ENCODE results near the gene FTO.

The FTO gene

GRCh38 chr16:54169112-54169511 is 465.2 kb downstream of the FTO start:
- in situ Hi-C loops (cut with HindIII; ENCODE audit: low pct_ligation_motif_present, low sequenced_read_pairs) = no loop called here
- Histone ChIP-seq H3K27me3 (replicated peaks) (peaks cover 12% of the 10 kb centered on the region), H3K4me3 (ENCODE audit: low read depth, low read length) (no peak overlapping the region), H3K27ac (no peak overlapping the region), H3K36me3 (replicated peaks) (no peaks in the 10 kb centered on the region)
- TF ChIP-seq, protein P1, sequence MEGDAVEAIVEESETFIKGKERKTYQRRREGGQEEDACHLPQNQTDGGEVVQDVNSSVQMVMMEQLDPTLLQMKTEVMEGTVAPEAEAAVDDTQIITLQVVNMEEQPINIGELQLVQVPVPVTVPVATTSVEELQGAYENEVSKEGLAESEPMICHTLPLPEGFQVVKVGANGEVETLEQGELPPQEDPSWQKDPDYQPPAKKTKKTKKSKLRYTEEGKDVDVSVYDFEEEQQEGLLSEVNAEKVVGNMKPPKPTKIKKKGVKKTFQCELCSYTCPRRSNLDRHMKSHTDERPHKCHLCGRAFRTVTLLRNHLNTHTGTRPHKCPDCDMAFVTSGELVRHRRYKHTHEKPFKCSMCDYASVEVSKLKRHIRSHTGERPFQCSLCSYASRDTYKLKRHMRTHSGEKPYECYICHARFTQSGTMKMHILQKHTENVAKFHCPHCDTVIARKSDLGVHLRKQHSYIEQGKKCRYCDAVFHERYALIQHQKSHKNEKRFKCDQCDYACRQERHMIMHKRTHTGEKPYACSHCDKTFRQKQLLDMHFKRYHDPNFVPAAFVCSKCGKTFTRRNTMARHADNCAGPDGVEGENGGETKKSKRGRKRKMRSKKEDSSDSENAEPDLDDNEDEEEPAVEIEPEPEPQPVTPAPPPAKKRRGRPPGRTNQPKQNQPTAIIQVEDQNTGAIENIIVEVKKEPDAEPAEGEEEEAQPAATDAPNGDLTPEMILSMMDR (IDR thresholded peaks at IDR 0.05; ENCODE audit: low read depth, low read length, missing control alignments) = no peak
- DNase-seq = no peak

- peak; percentile 73 for DNase-seq
- in situ Hi-C loops (cut with HindIII; ENCODE audit: low pct_ligation_motif_present, low sequenced_read_pairs) = no loop called here
- Histone ChIP-seq H3K27ac (no peak overlapping the region), H3K36me3 (replicated peaks) (no peaks in the 10 kb centered on the region), H3K27me3 (replicated peaks) (peaks cover 12% of the 10 kb centered on the region), H3K4me3 (ENCODE audit: low read depth, low read length) (no peak overlapping the region)
- TF ChIP-seq, protein P1 (IDR thresholded peaks at IDR 0.05; ENCODE audit: low read depth, low read length, missing control alignments) = no peak
Measured at GRCh38 chr16:54171626-54172537, 467.9 kb downstream of the FTO start.

- peaks cover 12% of the 10 kb centered on the region for H3K27me3 ChIP-seq (replicated peaks)
- in situ Hi-C loops (cut with HindIII; ENCODE audit: low pct_ligation_motif_present, low sequenced_read_pairs) = no loop called here
- no peaks in the 10 kb centered on the region for H3K36me3 ChIP-seq (replicated peaks)
- no peak overlapping the region for H3K4me3 ChIP-seq (ENCODE audit: low read depth, low read length)
- TF ChIP-seq, protein P1 (IDR thresholded peaks at IDR 0.05; ENCODE audit: low read depth, low read length, missing control alignments) = no peak
- no peak overlapping the region for H3K27ac ChIP-seq
- no peak for DNase-seq
Measured at GRCh38 chr16:54173490-54173889, 469.5 kb downstream of the FTO start.

- in situ Hi-C loops (cut with HindIII; ENCODE audit: low pct_ligation_motif_present, low sequenced_read_pairs) = no loop called here
- TF ChIP-seq, protein P1 (IDR thresholded peaks at IDR 0.05; ENCODE audit: low read depth, low read length, missing control alignments) = no peak
- no peak overlapping the region for H3K4me3 ChIP-seq (ENCODE audit: low read depth, low read length)
- DNase-seq = no peak
- peaks cover 12% of the 10 kb centered on the region for H3K27me3 ChIP-seq (replicated peaks)
- H3K36me3 ChIP-seq (replicated peaks) = no peaks in the 10 kb centered on the region
- H3K27ac ChIP-seq = no peak overlapping the region
Measured at GRCh38 chr16:54174201-54174600, 470.2 kb downstream of the FTO start.

GRCh38 chr16:54174750-54175149 is 470.8 kb downstream of the FTO start:
- Histone ChIP-seq H3K27ac (no peak overlapping the region), H3K36me3 (replicated peaks) (no peaks in the 10 kb centered on the region), H3K4me3 (ENCODE audit: low read depth, low read length) (no peak overlapping the region), H3K27me3 (replicated peaks) (peaks cover 12% of the 10 kb centered on the region)
- DNase-seq = no peak
- TF ChIP-seq, protein P1 (IDR thresholded peaks at IDR 0.05; ENCODE audit: low read depth, low read length, missing control alignments) = no peak
- in situ Hi-C loops (cut with HindIII; ENCODE audit: low pct_ligation_motif_present, low sequenced_read_pairs) = no loop called here

Measured in brain microvascular endothelial cell (primary cell).